ENCODE data around the gene EFNA5.
"Not testable (repeated sequence)": the region's sequence is repeated elsewhere in the genome, so short reads cannot be mapped to it uniquely, and the experiment has no call there.

Gene EFNA5

GRCh38 chr5:107365320-107366109, 305.2 kb downstream of the EFNA5 start:
- no peak for DNase-seq (ENCODE audit: low read depth)

GRCh38 chr5:107364443-107365319, 306.1 kb downstream of the EFNA5 start:
- DNase-seq (ENCODE audit: low read depth): no peak

- no peak for DNase-seq (ENCODE audit: low read depth)
Measured at GRCh38 chr5:107363768-107364167, 307.0 kb downstream of the EFNA5 start.

DNA sequence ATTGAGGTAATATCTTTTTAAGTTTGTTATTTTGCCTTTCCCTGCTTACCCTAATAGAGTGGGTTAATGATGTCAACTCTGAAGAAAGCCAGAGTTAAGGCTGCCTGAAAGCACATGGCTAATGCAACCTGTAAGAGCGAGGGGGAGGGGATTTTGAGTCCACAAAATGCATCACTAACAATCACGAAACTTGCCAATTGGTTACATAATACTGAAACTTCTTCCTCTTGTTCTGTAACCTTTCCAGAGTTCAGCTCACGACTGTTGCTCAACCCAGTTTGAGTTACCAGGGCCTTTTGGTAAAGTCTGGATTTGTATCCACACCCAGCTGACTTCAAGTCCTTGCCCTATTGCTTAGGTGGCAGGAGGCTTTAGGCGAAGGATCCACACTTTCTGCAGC, 308.8 kb downstream of the EFNA5 start:
- DNase-seq (ENCODE audit: low read depth): peak; percentile 83

DNA sequence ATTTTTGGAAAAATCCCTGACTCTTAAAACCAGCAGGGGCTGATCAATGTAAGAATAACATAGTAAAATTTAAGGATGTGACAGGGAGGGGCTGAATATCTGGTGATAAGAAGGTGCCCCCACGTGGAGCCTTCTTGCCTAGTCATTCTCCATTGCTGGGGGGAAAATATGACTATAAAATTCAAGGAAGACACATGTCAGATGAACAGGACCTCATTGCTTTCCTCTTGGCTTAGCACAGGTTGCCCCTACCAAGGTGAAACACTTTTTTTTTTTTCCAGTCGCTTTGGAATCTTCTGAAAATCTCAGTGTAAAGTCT, 310.9 kb downstream of the EFNA5 start:
- no peak for DNase-seq (ENCODE audit: low read depth)

DNA sequence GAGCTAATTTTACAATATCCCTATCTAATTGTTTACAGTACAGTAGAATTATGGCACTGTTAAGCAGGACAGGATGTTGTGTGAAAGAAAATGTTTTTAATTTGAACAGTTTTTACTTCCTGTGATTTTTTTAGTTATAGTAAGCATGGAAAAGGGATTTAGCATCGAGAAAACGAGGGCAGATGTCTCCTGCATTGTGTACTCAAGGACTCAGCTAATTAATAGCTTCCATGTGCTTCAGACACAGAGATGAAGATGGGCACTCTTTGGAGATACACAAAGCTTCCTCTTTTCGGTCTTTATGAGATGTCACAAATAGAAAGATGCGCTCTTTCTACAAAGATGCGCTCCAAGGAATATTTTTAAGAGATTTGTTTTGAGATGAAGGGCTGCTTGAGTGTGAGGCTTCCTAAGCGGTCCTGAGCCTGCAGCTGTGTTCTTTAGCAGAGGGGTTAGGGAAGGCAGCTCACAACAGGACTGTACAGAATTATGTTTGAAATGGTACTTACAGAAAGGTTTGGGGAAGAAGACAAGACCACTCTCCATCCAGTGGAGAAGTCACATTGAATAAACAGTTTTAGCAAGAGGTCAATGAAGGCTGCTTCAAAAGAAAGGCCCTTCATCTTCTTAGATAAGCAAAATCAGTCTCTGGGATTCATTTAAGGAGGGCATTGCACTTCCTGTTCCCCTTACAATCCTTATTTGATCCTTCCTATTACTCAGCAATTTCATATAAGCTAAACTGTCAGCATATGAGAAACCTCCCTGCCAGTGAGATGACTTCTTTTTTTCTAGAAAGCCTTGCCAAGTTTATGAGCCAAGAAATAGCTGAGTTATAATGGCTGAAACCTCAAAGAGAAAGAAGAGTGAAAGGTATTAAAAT, 311.5 kb downstream of the EFNA5 start:
- peak; percentile 60 for DNase-seq (ENCODE audit: low read depth)

DNA sequence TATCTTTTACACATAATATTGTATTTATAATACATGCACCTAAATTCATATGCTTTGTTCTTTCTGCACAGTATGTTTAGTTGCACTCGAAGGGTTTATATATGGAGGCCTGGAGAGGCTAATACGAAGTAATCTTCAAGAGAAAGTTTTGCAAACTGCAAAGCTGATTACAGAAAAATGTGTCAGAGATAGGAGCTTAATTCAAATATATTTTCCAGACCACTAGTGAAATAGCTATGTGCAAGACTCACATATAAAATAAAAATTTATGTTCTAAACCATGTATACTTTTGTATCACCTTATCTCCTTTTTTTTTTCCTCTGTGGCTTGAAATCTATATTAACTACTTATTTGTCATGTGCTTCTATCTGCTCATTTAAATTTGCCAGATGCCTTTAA, 313.8 kb downstream of the EFNA5 start:
- DNase-seq (ENCODE audit: low read depth): no peak

DNA sequence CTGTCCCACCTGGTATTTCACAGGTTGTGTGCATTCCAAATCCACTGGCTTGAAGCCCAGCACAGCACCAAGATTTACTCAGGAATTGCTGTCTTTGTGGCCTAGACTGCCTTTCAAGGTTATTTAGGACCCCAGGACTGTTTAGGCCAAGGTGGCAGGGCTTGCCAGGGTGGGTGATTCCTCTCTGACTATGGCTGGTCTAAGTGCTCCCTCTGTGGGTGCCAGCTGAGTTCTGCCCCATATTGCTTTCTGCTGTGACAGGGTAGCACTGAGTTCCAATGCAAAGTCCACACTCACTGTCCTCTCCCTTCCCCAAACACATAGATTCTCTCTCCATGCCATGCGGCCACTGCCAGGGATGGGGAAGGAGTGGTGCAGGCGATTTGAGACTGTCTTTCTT, 318.2 kb downstream of the EFNA5 start:
- no peak for DNase-seq (ENCODE audit: low read depth)

GRCh38 chr5:107346580-107346979, 324.2 kb downstream of the EFNA5 start:
- not testable (repeated sequence) for DNase-seq (ENCODE audit: low read depth)

DNA sequence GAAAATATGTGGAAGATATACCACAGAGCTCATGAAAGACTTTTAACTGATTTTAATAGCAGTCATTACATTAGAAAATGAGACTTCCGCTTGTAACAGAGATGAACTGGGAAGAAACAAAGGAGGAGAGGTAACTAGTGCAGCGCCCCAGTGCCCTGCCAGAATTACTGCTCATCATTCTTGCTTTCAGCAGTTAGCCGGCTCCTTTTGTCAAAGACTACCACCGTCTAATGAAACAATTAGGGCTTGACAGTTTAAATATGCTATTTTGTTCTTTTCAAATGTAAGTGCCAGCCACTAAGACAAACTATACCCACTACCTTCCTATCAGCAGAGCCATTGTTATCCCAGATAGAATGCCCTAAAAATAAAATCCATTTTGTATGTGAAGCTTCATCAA, 328.4 kb downstream of the EFNA5 start:
- no peak for DNase-seq (ENCODE audit: low read depth)

- no peak for DNase-seq (ENCODE audit: low read depth)
Measured at GRCh38 chr5:107341376-107342084, 329.2 kb downstream of the EFNA5 start.

GRCh38 chr5:107340631-107341030, 330.1 kb downstream of the EFNA5 start:
- DNase-seq (ENCODE audit: low read depth): no peak

DNA sequence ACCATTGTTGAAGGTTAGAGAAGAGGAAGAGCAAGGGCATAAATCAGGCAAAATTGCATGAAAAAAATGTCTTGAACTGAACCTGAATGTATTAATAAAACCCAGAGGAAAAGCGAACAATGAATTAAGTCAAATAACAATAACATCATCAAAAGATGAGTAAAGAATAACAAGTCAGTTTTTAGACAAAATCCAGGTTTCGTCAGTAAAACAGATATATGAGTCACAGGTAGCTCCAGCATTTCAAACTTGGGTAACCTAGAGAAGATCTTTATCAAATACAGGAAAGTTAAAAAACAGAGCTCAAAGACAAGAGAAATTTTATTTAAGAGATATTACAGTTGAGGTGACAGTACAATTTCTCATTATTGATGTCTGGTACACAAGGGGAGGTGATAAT, 332.4 kb downstream of the EFNA5 start:
- no peak for DNase-seq (ENCODE audit: low read depth)

DNA sequence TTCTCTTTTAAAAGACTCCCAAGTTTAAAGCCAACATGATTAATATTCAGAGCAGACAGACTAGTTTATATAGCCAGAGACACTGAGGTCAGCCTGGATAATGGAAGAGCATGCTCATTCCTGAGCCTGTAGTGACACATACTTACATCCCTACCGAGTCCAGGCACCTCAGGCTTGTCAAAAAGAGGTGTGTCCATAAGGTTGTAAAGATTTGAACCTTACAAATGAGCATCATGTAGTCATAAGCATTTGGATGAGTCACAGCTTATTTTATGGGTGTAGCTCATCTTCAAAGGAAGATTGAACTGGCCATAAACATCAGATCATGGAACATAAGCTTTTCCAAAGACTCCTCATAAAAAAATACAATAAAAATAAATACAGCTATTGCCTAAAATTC, 333.5 kb downstream of the EFNA5 start:
- DNase-seq (ENCODE audit: low read depth): no peak

GRCh38 chr5:107331882-107332281, 338.9 kb downstream of the EFNA5 start:
- no peak for DNase-seq (ENCODE audit: low read depth)

DNA sequence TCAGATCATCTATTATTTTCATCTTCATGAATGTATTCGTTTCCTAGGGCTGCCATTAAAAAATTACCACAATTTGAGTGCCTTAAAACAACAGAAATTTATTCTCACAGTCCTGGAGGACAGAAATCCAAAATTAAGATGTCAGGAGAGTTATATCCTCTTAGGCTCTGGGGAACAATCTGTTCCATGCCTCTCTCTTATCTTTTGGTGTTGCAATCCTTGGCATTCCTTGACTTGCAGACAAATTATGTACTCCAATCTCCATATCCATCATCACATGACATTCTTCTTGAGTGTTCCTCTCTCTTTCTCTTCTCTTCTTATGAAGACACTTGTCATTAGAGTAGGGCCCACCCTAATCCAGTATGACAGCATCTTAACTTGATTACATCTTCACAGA, 339.4 kb downstream of the EFNA5 start:
- DNase-seq (ENCODE audit: low read depth): no peak

GRCh38 chr5:107330903-107331302, 339.8 kb downstream of the EFNA5 start:
- no peak for DNase-seq (ENCODE audit: low read depth)

GRCh38 chr5:107329850-107330249, 340.9 kb downstream of the EFNA5 start:
- DNase-seq (ENCODE audit: low read depth): no peak

Measured in fibroblast of the conjunctiva (primary cell).